Spinal cord (tissue), 10 donors: ENCODE results near the gene PXDC1. TPM values are rescaled to one million over a fixed set of nuclear protein-coding genes. Genes with fewer than 3 reads are reported as not detected.
"Not testable (repeated sequence)": the region's sequence is repeated elsewhere in the genome, so short reads cannot be mapped to it uniquely, and the experiment has no call there.

ENCODE experiments used
- DNase-seq, 6 donors: peaks; one replicate each; pipeline versions ENCODE4 v3.0.0 to v3.0.0-alpha.2; 2013 to 2015; ENCODE audit warnings: low spot score in 6 of 6, low read depth in 4 of 6
- H3K27ac ChIP-seq: one replicate; pipeline ENCODE4 v1.5.1; 2013; ENCODE audit warnings: low read depth, low read length, control low read depth
- H3K27me3 ChIP-seq: one replicate; pipeline ENCODE4 v1.6.1; 2013; ENCODE audit warnings: low read length; ENCODE audit not compliant: control insufficient read depth, insufficient read depth
- H3K36me3 ChIP-seq: one replicate; pipeline ENCODE4 v1.6.1; 2013; ENCODE audit warnings: low read length; ENCODE audit not compliant: control insufficient read depth, insufficient read depth
- H3K4me1 ChIP-seq: one replicate; pipeline ENCODE4 v1.6.1; 2013; ENCODE audit warnings: low read length; ENCODE audit not compliant: control insufficient read depth, insufficient read depth
- H3K4me3 ChIP-seq: one replicate; pipeline ENCODE4 v1.5.1; 2013; ENCODE audit warnings: low read depth, low read length, control low read depth
- H3K9me3 ChIP-seq: one replicate; pipeline ENCODE4 v1.6.1; 2013; ENCODE audit warnings: low read length; ENCODE audit not compliant: control insufficient read depth, insufficient read depth
- WGBS: methylation state at CpG from one replicate; pipeline ENCODE4 v1.1.5; 2013; ENCODE audit warnings: missing lambda C conversion rate; ENCODE audit not compliant: insufficient coverage; 5-methylcytosine and 5-hydroxymethylcytosine counted together
- polyA plus RNA-seq, 2 donors: library from polyadenylated mRNA; unstranded; fragments of 120-200 nt; gene quantifications; one replicate each; pipeline ENCODE4 v1.2.1, GENCODE V29; 2013; ENCODE audit not compliant: insufficient read length in 2 of 2
- total RNA-seq, 2 donors: library from RNA; depleted of rRNA in 1 of 2; stranded (reverse); fragments of 120-200 nt in 1 of 2; fragments of >200 nt in 1 of 2; gene quantifications; one replicate each; pipeline versions ENCODE4 v1.2.3 to v1.2.4, GENCODE V29; 2013 to 2014
- donor health status: healthy.

Gene PXDC1
- total and polyA plus RNA-seq, 4 donors, result 14.4 to 30.7 (median 22.6) TPM

GRCh38 chr6:3773678-3774298 lies 22.3 kb upstream of the PXDC1 start:
- Histone ChIP-seq H3K27ac (no peak overlapping the region), H3K4me1 (peaks cover 12% of the 10 kb centered on the region)

GRCh38 chr6:3772127-3772999 lies 20.9 kb upstream of the PXDC1 start:
- 96% methylated on average over 10 of the region's 12 CpGs for WGBS

More at GRCh38 chr6:3773678-3774298, 22.3 kb upstream of the PXDC1 start:
- peak in 2 of 6 donors; percentile 50 to 59 for DNase-seq
- WGBS, result 81% methylated on average over 5 of the region's 7 CpGs
- Histone ChIP-seq H3K4me3 (no peak overlapping the region), H3K9me3 (no peaks in the 10 kb centered on the region), H3K36me3 (no peaks in the 10 kb centered on the region), H3K27me3 (no peaks in the 10 kb centered on the region)

GRCh38 chr6:3771407-3772011 lies 20.0 kb upstream of the PXDC1 start:
- H3K9me3 ChIP-seq, result no peaks in the 10 kb centered on the region
- no peak overlapping the region for H3K4me3 ChIP-seq
- H3K4me1 ChIP-seq, result peaks cover 3% of the 10 kb centered on the region
- H3K27ac ChIP-seq, result no peak overlapping the region
- H3K36me3 ChIP-seq, result no peaks in the 10 kb centered on the region
- no peaks in the 10 kb centered on the region for H3K27me3 ChIP-seq
- 87% methylated on average over 57 of the region's 57 CpGs for WGBS
- no peak for DNase-seq

More at GRCh38 chr6:3772127-3772999, 20.9 kb upstream of the PXDC1 start:
- H3K36me3 ChIP-seq, H3K27me3 ChIP-seq, DNase-seq, H3K4me3 ChIP-seq, H3K9me3 ChIP-seq, H3K27ac ChIP-seq, H3K4me1 ChIP-seq: not testable (repeated sequence)

- WGBS, result 34% methylated on average over 4 of the region's 10 CpGs
- H3K27me3 ChIP-seq, result no peaks in the 10 kb centered on the region
- H3K27ac ChIP-seq, result no peak overlapping the region
- no peaks in the 10 kb centered on the region for H3K36me3 ChIP-seq
- H3K9me3 ChIP-seq, result no peaks in the 10 kb centered on the region
- peaks cover 6% of the 10 kb centered on the region for H3K4me1 ChIP-seq
- peak in 1 of 6 donors; percentile 73 for DNase-seq
- H3K4me3 ChIP-seq, result no peak overlapping the region
These were observed 18.7 kb upstream of the PXDC1 start for GRCh38 chr6:3770023-3770720.

GRCh38 chr6:3769610-3770009 lies 18.1 kb upstream of the PXDC1 start:
- H3K27ac ChIP-seq, result no peak overlapping the region
- 100% methylated on average over 3 of the region's 6 CpGs for whole genome bisulfite sequencing
- no peaks in the 10 kb centered on the region for H3K36me3 ChIP-seq
- no peak overlapping the region for H3K4me3 ChIP-seq
- no peak for DNase-seq
- H3K27me3 ChIP-seq, result no peaks in the 10 kb centered on the region
- peaks cover 6% of the 10 kb centered on the region for H3K4me1 ChIP-seq
- no peaks in the 10 kb centered on the region for H3K9me3 ChIP-seq

GRCh38 chr6:3768502-3768901 lies 17.0 kb upstream of the PXDC1 start:
- Histone ChIP-seq H3K4me3 (no peak overlapping the region), H3K27ac (no peak overlapping the region), H3K9me3 (no peaks in the 10 kb centered on the region), H3K4me1 (peaks cover 3% of the 10 kb centered on the region), H3K27me3 (no peaks in the 10 kb centered on the region), H3K36me3 (no peaks in the 10 kb centered on the region)
- DNase-seq, result no peak
- no CpG with 5 or more reads among the region's 2 CpGs for WGBS

- H3K27ac ChIP-seq, H3K9me3 ChIP-seq, H3K4me1 ChIP-seq, H3K4me3 ChIP-seq, H3K27me3 ChIP-seq, H3K36me3 ChIP-seq, DNase-seq: not testable (repeated sequence)
- WGBS, result no CpG with 5 or more reads among the region's 6 CpGs
These were observed 16.0 kb upstream of the PXDC1 start for GRCh38 chr6:3767483-3767882.

GRCh38 chr6:3766214-3766613 lies 14.7 kb upstream of the PXDC1 start:
- peak in 2 of 6 donors; percentile 34 to 63 for DNase-seq
- Histone ChIP-seq H3K4me3 (no peak overlapping the region), H3K27ac (no peak overlapping the region), H3K4me1 (peaks cover 3% of the 10 kb centered on the region), H3K36me3 (no peaks in the 10 kb centered on the region), H3K27me3 (no peaks in the 10 kb centered on the region), H3K9me3 (no peaks in the 10 kb centered on the region)
- WGBS, result 41% methylated on average over 6 of the region's 9 CpGs

- peaks cover 3% of the 10 kb centered on the region for H3K4me1 ChIP-seq
- H3K9me3 ChIP-seq, result no peaks in the 10 kb centered on the region
- H3K36me3 ChIP-seq, result no peaks in the 10 kb centered on the region
- no peaks in the 10 kb centered on the region for H3K27me3 ChIP-seq
- WGBS, result 92% methylated on average over 5 of the region's 6 CpGs
- DNase-seq, result no peak
- H3K4me3 ChIP-seq, result no peak overlapping the region
- H3K27ac ChIP-seq, result no peak overlapping the region
These were observed 13.9 kb upstream of the PXDC1 start for GRCh38 chr6:3765415-3765814.
